Measurements from ENCODE around the gene KRT79.

Gene KRT79

GRCh38 chr12:52806169-52806811, 27.8 kb downstream of the KRT79 start:
- DNase-seq (ENCODE audit: low read depth), result no peak
- no peak for TF ChIP-seq CTCF (conservative IDR thresholded peaks at IDR 0.05; ENCODE audit: control insufficient read depth, insufficient read depth, low read depth, low read length)
- H3K4me3 ChIP-seq (ENCODE audit: control insufficient read depth, low read depth, low read length), result no peak overlapping the region

- H3K4me3 ChIP-seq (ENCODE audit: control insufficient read depth, low read depth, low read length), result no peak overlapping the region
- no peak for DNase-seq (ENCODE audit: low read depth)
- TF ChIP-seq CTCF (conservative IDR thresholded peaks at IDR 0.05; ENCODE audit: control insufficient read depth, insufficient read depth, low read depth, low read length), result no peak
Observed at GRCh38 chr12:52805739-52806138, 28.4 kb downstream of the KRT79 start.

- no peak overlapping the region for H3K4me3 ChIP-seq (ENCODE audit: control insufficient read depth, low read depth, low read length)
- DNase-seq (ENCODE audit: low read depth), result no peak
- no peak for TF ChIP-seq CTCF (conservative IDR thresholded peaks at IDR 0.05; ENCODE audit: control insufficient read depth, insufficient read depth, low read depth, low read length)
Observed at GRCh38 chr12:52805000-52805399, 29.1 kb downstream of the KRT79 start.

- no peak for TF ChIP-seq CTCF (conservative IDR thresholded peaks at IDR 0.05; ENCODE audit: control insufficient read depth, insufficient read depth, low read depth, low read length)
- no peak overlapping the region for H3K4me3 ChIP-seq (ENCODE audit: control insufficient read depth, low read depth, low read length)
- DNase-seq (ENCODE audit: low read depth), result no peak
Observed at GRCh38 chr12:52802442-52802841, 31.7 kb downstream of the KRT79 start.

DNA sequence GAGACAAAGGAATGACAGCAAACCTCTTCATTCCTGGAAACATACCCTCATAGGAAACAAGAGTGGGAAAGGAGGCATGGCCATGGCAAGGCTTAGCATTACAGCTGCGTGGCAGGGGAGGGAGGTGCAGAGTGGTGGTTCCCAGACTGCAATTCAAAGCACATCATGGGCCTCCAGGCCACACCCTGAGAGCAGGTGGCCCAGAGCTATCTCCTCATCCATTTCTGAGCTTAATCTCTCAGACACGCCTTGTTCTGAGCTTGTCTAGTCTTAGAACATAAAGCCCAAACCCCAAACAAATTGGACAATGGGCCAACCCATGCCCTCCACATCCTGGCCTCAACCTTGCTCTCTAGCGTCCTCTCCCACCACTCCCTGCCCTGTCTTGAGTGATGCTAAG, 32.3 kb downstream of the KRT79 start:
- DNase-seq (ENCODE audit: low read depth), result no peak
- H3K4me3 ChIP-seq (ENCODE audit: control insufficient read depth, low read depth, low read length), result no peak overlapping the region
- TF ChIP-seq CTCF (conservative IDR thresholded peaks at IDR 0.05; ENCODE audit: control insufficient read depth, insufficient read depth, low read depth, low read length), result no peak

DNA sequence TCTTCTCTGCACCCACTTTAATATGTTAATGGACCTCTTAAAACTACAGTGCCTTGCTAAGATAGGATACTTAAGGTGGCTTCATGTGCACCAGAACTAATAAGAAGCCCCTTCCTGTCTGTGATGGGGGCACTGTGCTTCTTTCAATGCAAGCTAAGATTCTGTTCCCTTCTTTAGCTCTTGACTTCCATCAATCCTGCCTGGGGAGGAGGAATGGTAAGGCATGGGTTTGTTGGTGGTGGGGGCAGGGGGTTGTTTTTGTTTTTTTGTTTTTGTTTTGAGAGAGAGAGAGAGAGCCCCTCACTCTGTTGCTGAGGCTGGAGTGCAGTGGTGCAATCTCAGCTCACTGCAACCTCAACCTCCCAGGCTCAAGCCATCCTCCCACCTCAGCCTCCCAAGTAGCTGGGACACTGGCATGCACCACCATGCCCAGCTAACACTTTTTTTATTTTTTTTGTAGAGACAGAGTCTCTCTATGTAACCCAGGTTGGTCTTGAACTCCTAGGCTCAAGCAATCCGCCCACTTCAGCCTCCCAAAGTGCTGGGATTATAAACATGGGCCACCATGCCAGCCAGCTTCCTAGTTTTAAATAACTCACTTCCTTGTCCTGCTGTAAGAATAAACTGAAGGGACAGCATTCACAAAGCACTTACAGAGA, 33.7 kb downstream of the KRT79 start:
- TF ChIP-seq CTCF (conservative IDR thresholded peaks at IDR 0.05; ENCODE audit: control insufficient read depth, insufficient read depth, low read depth, low read length), result no peak
- DNase-seq (ENCODE audit: low read depth), result no peak
- H3K4me3 ChIP-seq (ENCODE audit: control insufficient read depth, low read depth, low read length), result no peak overlapping the region
